Umbilical cord (tissue), 2 donors: ENCODE data around the gene ITIH5. TPM values are rescaled to one million over a fixed set of nuclear protein-coding genes. Genes with fewer than 3 reads are reported as not detected.
"Not testable (repeated sequence)": the region's sequence is repeated elsewhere in the genome, so short reads cannot be mapped to it uniquely, and the experiment has no call there.

Experiments used
- DNase-seq: peaks from one replicate; pipeline ENCODE4 v3.0.0-alpha.2; 2015; ENCODE audit warnings: low spot score
- total RNA-seq: library from RNA; depleted of rRNA; stranded (reverse); fragments of >200 nt; gene quantifications from one replicate; pipeline ENCODE4 v1.2.3, GENCODE V29; 2014; ENCODE audit warnings: low replicate concordance; ENCODE audit not compliant: insufficient read depth

ITIH5 gene
- total RNA-seq, result 72.5 TPM

DNA sequence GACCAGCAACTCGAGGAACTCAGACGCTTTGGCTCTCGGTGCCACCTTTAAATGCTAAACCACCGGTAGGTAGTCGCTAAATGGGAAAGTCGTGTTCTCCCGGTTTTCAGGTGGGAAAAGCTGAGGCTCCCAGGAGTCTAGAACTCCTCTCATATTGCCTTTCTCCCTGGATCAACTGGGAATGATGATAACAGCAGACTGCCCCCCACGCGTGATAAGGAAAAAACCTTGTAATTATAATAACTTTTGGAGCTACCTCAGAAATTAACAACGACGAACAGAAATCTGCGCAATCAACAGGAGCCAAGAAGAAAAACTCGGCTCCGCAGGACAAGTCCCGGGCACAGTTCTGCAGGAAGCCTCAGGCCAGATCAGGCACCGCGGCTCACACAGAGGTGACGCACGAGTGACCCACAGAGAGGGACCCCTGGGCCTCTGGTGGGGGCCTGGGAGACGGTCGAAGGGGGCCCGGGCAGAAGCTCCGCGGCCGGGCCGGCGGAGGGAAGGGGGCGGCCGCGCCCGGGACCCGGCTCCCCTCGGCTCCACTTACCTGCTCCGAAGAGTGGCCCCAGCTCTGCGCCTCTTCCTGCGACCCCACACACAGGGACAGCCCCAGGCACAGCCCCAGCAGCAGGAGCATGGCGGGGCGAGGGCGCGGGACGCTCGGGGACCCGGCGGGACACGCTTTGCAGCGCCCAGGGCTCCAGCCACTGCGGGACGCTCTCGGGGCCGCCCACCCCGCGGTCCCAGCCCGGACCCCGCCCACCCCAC is at the start of gene ITIH5:
TSS of gene ITIH5 (minus strand) at position 714 of the 771 bp plus-strand sequence. CDS start at position 640, 74 bp downstream.
- DNase-seq, result no peak

DNA sequence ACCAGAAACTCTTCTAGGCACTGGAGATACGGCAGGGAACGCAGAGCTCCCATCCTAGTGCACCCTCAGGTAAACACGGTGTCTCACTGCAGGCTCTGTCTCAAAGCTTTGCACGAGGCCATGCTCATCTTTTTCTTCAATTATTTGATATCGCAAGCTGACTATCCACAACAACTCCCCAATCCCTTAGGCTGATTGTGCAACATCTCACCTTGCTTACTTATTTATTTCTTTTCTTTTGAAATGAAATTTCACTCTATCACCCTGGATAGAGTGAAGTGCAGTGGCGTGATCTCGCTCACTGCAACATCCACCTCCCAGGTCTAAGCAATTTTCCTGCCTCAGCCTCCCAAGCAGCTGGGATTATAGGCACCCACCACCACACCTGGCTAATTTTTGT is 48.7 kb upstream of the ITIH5 start:
- no peak for DNase-seq

- DNase-seq, result not testable (repeated sequence)
These were observed 44.3 kb upstream of the ITIH5 start for GRCh38 chr10:7711075-7711474.

DNA sequence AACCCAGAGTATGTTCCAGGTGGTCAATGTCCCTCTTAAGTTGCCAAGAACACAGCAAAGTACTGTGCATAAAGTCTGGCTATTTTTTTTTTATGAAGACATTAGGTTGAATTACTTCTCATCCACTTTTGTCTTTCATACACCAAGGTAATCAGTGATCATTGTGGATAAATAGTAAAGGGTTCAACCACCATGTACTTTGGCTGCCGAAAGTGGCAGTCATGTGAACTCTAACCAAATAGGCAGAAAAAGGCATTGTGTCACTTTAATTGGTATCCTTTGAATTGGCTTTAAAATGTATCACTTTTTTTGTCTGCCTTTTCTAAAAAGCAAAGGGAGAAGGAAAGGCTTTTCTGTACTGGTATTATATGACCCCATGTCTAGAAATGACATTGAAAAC is 43.7 kb upstream of the ITIH5 start:
- no peak for DNase-seq

DNA sequence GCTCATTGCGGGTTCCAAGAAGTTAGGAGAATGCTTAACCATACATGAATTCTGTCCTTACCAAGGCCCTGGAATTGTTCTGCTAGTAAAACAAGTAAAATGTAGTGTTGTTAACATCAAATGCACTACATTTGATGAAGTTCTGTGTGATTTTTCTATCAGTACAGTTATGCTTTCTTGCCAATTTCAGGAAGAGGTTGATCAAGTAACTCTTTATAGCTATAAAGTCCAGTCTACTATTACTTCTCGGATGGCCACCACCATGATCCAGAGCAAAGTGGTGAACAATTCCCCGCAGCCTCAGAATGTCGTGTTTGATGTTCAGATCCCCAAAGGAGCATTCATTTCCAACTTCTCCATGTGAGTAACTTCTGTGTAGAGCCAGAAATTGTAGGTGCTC is 42.1 kb upstream of the ITIH5 start:
- no peak for DNase-seq

DNA sequence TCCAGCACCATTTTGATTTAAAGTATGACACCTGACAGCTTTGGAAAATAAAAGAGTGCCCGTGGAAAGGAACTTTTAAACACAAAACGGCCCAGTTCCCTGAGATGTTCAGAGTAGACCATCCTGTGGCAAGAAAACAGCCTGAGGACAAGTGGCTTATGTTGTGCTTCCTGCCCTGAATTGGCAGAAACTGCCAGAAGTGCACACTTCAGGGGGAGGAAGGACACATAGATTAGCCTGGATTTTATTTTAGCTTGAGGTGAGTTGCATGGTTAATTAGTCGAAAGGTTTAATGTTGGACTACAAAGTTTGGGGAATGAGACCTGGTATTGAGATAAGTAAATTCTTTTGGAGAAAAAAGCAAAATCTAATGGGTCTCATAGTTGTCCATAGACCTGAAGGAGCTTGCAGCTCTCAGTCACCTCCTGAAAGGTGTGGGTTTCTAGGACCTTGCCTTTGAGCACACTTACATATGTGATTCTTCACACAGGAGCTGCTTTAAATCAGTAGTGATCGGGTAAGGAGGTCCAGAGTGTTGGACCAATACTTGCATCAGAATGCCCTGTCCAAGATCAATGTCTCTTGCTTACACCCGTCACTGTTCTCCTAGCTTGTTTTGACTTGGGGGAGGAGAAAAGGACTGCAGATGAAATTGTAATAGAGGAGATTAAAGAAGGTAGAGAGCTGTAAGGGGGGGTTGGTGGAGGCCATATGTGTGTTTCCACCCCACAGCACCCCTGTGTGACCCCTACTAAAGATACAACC is 41.3 kb upstream of the ITIH5 start:
- no peak for DNase-seq

GRCh38 chr10:7707102-7707501 is 40.3 kb upstream of the ITIH5 start:
- no peak for DNase-seq

DNA sequence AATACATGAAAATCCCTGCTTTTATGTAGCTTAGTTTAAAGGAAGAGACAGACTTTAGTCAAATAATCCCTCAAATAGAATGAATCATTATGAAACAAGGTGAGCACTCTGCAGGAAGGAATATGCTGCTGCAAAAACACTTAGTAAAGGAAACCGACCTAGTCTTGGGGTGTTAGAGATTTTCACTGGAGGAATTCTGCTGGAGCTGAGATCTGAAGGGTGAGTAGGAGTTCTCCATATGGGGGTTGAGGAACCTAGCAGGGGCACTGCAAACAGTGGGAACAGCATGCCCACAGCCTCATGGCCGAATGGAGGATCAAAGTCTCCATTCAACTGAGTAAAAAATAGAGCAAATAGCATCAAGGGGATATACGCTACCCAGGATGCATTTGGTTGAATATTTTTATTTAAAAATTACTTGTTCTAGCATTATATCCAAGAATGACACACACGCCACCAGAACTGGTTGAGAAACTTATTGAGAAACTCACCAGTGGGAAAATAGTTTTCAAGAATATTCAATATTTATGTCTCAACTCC is 39.8 kb upstream of the ITIH5 start:
- no peak for DNase-seq

DNA sequence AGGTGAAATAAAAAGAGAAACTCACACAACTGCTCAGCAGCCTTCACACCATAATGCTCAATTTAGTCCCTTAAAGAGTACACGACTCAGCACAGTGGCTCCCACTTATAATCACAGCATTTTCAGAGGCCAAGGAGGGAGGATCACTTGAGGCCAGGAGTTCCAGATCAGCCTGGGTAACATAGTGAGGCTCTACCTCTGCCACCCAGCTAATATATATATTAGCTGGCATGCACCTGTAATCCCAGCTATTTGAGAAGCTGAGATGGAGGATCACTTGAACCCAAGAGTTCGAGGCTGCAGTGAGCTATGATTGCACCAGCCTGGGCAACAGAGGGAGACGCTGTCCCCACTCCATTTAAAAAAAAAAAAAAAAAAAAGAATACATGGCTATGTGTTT is 38.6 kb upstream of the ITIH5 start:
- no peak for DNase-seq

- peak; percentile 89 for DNase-seq
These were observed 37.6 kb upstream of the ITIH5 start for GRCh38 chr10:7704071-7705016.

- peak; percentile 57 for DNase-seq
These were observed 36.4 kb upstream of the ITIH5 start, which contains the start of gene ITIH2 for GRCh38 chr10:7703140-7703539. Gene ITIH2, plus strand, starts transcription at chr10:7703316. Its CDS starts 119 bp downstream, at chr10:7703435.

DNA sequence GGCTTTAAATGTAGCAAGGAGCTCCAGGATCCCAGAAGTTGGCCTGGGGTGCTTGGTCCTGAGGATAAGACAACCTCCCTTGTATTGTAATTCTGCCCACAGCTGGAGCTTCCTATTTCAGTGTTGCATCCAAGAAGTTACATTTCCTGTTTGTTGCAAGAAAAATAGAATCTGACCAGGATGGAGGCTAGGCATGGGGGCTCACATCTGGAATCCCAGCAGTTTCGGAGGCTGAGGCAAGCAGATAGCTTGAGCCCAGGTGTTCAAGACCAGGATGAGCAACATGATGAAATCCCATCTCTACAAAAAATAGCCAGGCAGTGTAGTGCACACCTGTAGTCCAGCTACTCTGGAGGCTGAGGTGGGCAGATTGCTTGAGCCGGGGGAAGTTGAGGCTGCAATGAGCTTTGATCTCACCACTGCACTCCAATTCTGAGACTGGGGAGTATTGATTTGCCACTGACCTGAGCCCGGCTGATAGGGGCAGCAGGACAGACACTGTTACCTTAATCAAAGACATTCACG is 35.6 kb upstream of the ITIH5 start:
- DNase-seq, result no peak

DNA sequence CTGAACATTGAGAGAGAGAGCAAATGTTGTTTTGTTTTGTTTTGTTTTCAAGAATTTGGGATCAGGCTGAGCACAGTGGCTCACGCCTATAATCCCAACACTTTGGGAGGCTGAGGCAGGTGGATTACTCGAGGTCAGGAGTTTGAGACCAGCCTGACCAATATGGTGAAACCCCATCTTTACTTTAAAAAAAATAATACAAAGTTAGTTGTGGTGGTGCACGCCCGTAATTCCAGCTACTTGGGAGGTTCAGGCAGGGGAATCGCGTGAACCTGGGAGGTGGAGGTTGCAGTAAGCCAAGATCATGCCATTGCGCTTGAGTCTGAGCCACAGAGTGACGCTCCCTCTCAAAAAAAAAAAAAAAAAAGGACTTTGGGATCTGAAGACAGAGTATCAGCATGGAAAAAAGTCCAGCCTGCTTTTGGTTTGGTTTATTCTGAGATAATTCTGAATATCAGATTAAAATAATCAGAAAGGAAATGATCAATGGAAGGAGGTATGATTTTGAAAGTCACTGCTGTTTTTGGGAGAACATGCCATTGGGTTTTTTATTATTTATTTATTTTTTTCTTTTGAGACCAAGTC is 34.5 kb upstream of the ITIH5 start:
- DNase-seq, result no peak

GRCh38 chr10:7700577-7701125 is 33.9 kb upstream of the ITIH5 start:
- DNase-seq, result no peak

DNA sequence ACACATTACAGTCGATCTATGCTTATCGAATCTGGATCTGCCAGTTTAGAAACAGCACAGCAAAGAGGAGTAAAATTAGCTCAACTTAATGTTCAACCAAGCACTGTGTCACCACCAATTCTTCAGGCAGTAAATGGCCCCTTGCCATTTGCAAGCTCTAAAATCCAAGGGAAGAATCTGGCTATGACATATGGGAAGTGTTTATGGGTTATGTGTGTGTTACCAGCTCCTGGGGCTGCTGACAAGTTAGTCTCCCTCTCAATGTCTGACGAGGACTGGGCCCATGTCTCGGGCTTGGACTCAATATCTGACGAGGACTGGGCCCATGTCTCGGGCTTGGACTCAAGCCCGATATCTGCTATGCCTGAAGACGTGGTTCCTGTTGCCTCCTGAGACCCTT is 30.7 kb upstream of the ITIH5 start:
- DNase-seq, result peak; percentile 81

DNA sequence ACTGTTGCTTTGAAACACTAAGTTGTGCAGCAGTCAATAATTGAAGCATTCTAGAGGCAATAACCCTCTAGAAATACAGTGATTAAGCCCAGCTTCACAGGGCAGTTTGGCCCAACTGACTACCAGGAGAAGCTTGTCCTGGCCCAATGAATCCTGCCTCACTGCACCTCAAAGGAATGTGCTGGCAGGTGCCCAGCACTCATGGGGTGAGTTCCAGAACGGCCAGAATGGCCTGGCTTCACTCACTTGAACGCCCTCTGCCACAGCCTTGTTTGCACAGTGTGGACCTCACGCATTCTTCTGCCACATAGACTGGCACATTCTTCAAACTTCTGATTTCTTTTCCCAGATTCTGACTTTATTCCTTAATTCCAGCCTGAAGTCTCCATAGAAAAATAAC is 29.8 kb upstream of the ITIH5 start:
- no peak for DNase-seq

DNA sequence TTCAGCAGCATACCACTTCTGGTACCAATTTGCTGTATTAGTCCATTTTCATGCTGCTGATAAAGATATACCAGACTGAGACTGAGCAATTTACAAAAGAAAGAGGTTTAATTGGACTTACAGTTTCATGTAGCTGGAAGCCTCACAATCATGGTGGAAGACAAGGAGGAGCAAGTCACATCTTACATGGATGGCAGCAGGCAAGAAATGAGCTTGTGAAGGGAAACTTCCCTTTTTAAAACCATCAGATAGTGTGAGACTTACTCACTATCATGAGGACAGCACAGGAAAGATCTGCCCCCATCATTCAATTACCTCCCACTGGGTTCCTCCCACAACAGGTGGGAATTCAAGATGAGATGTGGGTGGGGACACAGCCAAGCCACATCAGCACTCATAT is 26.4 kb upstream of the ITIH5 start:
- DNase-seq, result not testable (repeated sequence)

GRCh38 chr10:7692368-7692767 is 25.6 kb upstream of the ITIH5 start:
- not testable (repeated sequence) for DNase-seq

- not testable (repeated sequence) for DNase-seq
These were observed 24.3 kb upstream of the ITIH5 start for GRCh38 chr10:7690885-7691597.

DNA sequence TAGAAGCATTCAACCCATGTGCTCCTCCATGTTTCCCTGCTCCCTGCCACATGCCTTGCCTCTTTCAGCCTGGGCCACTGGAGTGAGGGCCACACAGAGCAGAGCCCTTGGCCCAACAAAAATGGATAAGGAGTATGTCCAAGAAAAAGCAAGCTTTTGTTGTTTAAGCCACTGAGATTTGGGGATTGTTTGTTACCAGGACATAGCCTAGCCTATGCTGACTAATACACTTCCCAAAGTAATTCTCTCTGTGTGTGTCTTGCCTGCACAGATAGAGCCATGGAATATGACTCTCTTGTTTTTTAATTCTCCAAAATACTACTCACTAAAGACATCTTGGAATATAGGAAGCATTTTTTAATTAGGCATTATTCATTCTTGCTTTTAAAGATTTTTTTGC is 22.8 kb upstream of the ITIH5 start:
- no peak for DNase-seq
